ENCODE results near the gene MYO18B.
A peak's percentile ranks its signal among the peaks of the same experiment; 100 is the strongest.
"Not testable (repeated sequence)": the region's sequence is repeated elsewhere in the genome, so short reads cannot be mapped to it uniquely, and the experiment has no call there.

The MYO18B gene

DNA sequence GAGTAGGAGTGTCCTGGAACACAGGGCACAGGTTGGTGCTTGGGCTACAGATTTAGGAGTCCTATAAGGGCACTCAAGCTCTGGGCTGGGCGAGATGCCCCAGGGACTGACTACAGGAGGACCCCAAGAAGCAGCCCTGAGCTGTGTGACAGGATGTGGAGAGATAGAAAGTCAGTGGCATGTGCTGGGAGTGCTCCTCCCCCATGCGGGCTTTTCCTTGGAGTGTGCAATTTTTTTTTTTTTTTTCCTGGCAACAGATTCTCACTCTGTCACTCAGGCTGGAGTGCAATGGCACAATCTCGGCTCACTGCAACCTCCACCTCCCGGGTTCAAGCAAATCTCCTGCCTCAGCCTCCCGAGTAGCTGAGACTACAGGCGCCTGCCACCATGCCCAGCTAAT is 33.6 kb upstream of the MYO18B start:
- DNase-seq (ENCODE audit: low spot score); H2AK5ac ChIP-seq (ENCODE audit: low read depth, low read length); H3K79me1 ChIP-seq (ENCODE audit: low read depth, low read length); H3K27me3 ChIP-seq (ENCODE audit: control insufficient read depth in 3 of 3, insufficient read depth in 3 of 3, low read depth in 1 of 3, low read length in 3 of 3); H3K9ac ChIP-seq (ENCODE audit: low read depth, low read length, poor library complexity); H2BK5ac ChIP-seq (ENCODE audit: low read length); H3K18ac ChIP-seq (ENCODE audit: low read length); H4K8ac ChIP-seq (ENCODE audit: low read depth, low read length); H4K91ac ChIP-seq (ENCODE audit: low read depth, low read length, poor library complexity); H2BK15ac ChIP-seq (ENCODE audit: low read length); H2BK120ac ChIP-seq (ENCODE audit: low read depth, low read length); H3K9me3 ChIP-seq (replicated peaks in 1 of 2; ENCODE audit: control insufficient read depth in 2 of 2, insufficient read depth in 1 of 2, low read depth in 1 of 2, low read length in 2 of 2); H3K4me1 ChIP-seq (ENCODE audit: control insufficient read depth in 2 of 2, insufficient read depth in 1 of 2, low read depth in 1 of 2, low read length in 2 of 2); H2AFZ ChIP-seq (ENCODE audit: low read length); H3K27ac ChIP-seq (replicated peaks; ENCODE audit: low read length); H3K4me2 ChIP-seq (ENCODE audit: insufficient read depth, low read length, poor library complexity, severe bottlenecking); H3K4ac ChIP-seq (ENCODE audit: low read length); H3K23ac ChIP-seq (ENCODE audit: low read depth, low read length, poor library complexity): not testable (repeated sequence)
- H3K14ac ChIP-seq (ENCODE audit: low read length): peak overlapping the region; percentile 31
- peaks cover 3 to 55% of the 10 kb centered on the region in 2 donors for H3K36me3 ChIP-seq (replicated peaks in 1 of 2; ENCODE audit: control insufficient read depth in 2 of 2, insufficient read depth in 2 of 2, low read length in 2 of 2)
- H2BK12ac ChIP-seq (ENCODE audit: low read length): peak overlapping the region; percentile 84
- WGBS, 2 donors (ENCODE audit: extremely low coverage in 2 of 2, insufficient read length in 2 of 2, insufficient replicate concordance in 1 of 2): no CpG with 5 or more reads among the region's 6 CpGs
- H3K4me3 ChIP-seq (ENCODE audit: low read length in 2 of 2): peak overlapping the region in 1 of 2 donors; percentile 6

DNA sequence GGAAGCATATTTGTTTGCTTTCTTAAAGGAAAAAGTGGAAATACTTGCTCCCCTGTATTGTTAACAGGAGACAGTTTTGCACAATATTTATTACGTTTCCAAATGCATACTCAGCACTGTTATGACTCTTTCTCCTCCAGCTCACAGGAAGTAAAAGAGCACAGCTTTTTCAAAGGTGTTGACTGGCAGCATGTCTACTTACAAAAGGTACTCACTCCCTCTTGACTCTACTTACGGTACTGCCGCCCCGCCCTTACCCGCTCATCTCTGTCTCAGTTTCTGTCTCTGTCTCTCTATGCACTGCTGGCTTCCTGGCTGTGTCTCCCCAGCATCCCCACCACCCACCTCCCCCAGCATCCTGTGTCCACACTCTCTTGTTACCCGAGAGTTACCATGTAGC is 32.2 kb upstream of the MYO18B start:
- H3K4ac ChIP-seq (ENCODE audit: low read length): no peak overlapping the region

DNA sequence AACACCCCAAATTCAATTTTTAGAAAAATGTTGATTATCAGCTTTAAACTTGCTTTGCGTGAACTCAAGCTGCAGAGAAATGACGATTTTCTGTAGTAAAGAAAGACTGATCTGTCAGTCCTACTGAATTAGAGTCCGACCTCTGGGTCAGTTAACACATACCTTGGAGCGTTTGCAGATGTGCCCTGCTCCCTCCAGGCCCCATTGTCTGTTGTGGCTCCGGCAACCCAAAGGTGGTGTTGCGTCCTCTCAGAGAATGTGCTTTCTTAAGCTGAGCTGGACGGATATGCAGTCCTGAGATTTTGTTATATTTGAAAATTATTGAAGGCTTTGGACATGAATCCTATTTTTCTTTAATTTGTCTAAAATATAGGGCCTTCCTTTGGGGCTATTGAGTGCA is 31.5 kb upstream of the MYO18B start:
- Histone ChIP-seq H3K4me1 (ENCODE audit: control insufficient read depth in 2 of 2, insufficient read depth in 1 of 2, low read depth in 1 of 2, low read length in 2 of 2) (peaks cover 0 to 3% of the 10 kb centered on the region in 2 donors), H3K4me3 (ENCODE audit: low read length in 2 of 2) (no peak overlapping the region), H2AFZ (ENCODE audit: low read length) (no peak overlapping the region), H4K8ac (ENCODE audit: low read depth, low read length) (no peak overlapping the region), H3K27ac (replicated peaks; ENCODE audit: low read length) (no peak overlapping the region), H3K4me2 (ENCODE audit: insufficient read depth, low read length, poor library complexity, severe bottlenecking) (no peak overlapping the region), H4K91ac (ENCODE audit: low read depth, low read length, poor library complexity) (no peak overlapping the region), H3K18ac (ENCODE audit: low read length) (no peak overlapping the region), H3K4ac (ENCODE audit: low read length) (no peak overlapping the region), H3K9ac (ENCODE audit: low read depth, low read length, poor library complexity) (no peak overlapping the region), H3K79me1 (ENCODE audit: low read depth, low read length) (peaks cover 2% of the 10 kb centered on the region), H2BK12ac (ENCODE audit: low read length) (no peak overlapping the region), H3K9me3 (replicated peaks in 1 of 2; ENCODE audit: control insufficient read depth in 2 of 2, insufficient read depth in 1 of 2, low read depth in 1 of 2, low read length in 2 of 2) (peaks cover 0 to 1% of the 10 kb centered on the region in 2 donors), H2AK5ac (ENCODE audit: low read depth, low read length) (no peak overlapping the region), H3K36me3 (replicated peaks in 1 of 2; ENCODE audit: control insufficient read depth in 2 of 2, insufficient read depth in 2 of 2, low read length in 2 of 2) (peaks cover 8 to 55% of the 10 kb centered on the region in 2 donors), H2BK5ac (ENCODE audit: low read length) (no peak overlapping the region), H3K14ac (ENCODE audit: low read length) (no peak overlapping the region), H2BK15ac (ENCODE audit: low read length) (no peak overlapping the region), H3K27me3 (ENCODE audit: control insufficient read depth in 3 of 3, insufficient read depth in 3 of 3, low read depth in 1 of 3, low read length in 3 of 3) (no peaks in the 10 kb centered on the region), H3K23ac (ENCODE audit: low read depth, low read length, poor library complexity) (no peak overlapping the region), H2BK120ac (ENCODE audit: low read depth, low read length) (no peak overlapping the region)
- no CpG with 5 or more reads among the region's 7 CpGs for WGBS, 2 donors (ENCODE audit: extremely low coverage in 2 of 2, insufficient read length in 2 of 2, insufficient replicate concordance in 1 of 2)
- no peak for DNase-seq (ENCODE audit: low spot score)

More for the DNA sequence above, 32.2 kb upstream of the MYO18B start:
- Histone ChIP-seq H3K27ac (replicated peaks; ENCODE audit: low read length) (no peak overlapping the region), H2BK12ac (ENCODE audit: low read length) (no peak overlapping the region), H4K8ac (ENCODE audit: low read depth, low read length) (no peak overlapping the region), H4K91ac (ENCODE audit: low read depth, low read length, poor library complexity) (no peak overlapping the region), H3K18ac (ENCODE audit: low read length) (no peak overlapping the region), H3K14ac (ENCODE audit: low read length) (no peak overlapping the region), H3K4me2 (ENCODE audit: insufficient read depth, low read length, poor library complexity, severe bottlenecking) (no peak overlapping the region), H3K4me1 (ENCODE audit: control insufficient read depth in 2 of 2, insufficient read depth in 1 of 2, low read depth in 1 of 2, low read length in 2 of 2) (peaks cover 0 to 3% of the 10 kb centered on the region in 2 donors), H2BK15ac (ENCODE audit: low read length) (no peak overlapping the region), H3K27me3 (ENCODE audit: control insufficient read depth in 3 of 3, insufficient read depth in 3 of 3, low read depth in 1 of 3, low read length in 3 of 3) (no peaks in the 10 kb centered on the region), H3K4me3 (ENCODE audit: low read length in 2 of 2) (no peak overlapping the region), H3K9ac (ENCODE audit: low read depth, low read length, poor library complexity) (no peak overlapping the region), H3K9me3 (replicated peaks in 1 of 2; ENCODE audit: control insufficient read depth in 2 of 2, insufficient read depth in 1 of 2, low read depth in 1 of 2, low read length in 2 of 2) (peaks cover 0 to 1% of the 10 kb centered on the region in 2 donors), H2BK120ac (ENCODE audit: low read depth, low read length) (no peak overlapping the region), H2BK5ac (ENCODE audit: low read length) (no peak overlapping the region), H3K23ac (ENCODE audit: low read depth, low read length, poor library complexity) (no peak overlapping the region), H2AFZ (ENCODE audit: low read length) (no peak overlapping the region), H3K36me3 (replicated peaks in 1 of 2; ENCODE audit: control insufficient read depth in 2 of 2, insufficient read depth in 2 of 2, low read length in 2 of 2) (peaks cover 8 to 58% of the 10 kb centered on the region in 2 donors), H3K79me1 (ENCODE audit: low read depth, low read length) (peaks cover 2% of the 10 kb centered on the region), H2AK5ac (ENCODE audit: low read depth, low read length) (no peak overlapping the region)
- DNase-seq (ENCODE audit: low spot score): no peak
- no CpG with 5 or more reads among the region's 6 CpGs for WGBS, 2 donors (ENCODE audit: extremely low coverage in 2 of 2, insufficient read length in 2 of 2, insufficient replicate concordance in 1 of 2)

DNA sequence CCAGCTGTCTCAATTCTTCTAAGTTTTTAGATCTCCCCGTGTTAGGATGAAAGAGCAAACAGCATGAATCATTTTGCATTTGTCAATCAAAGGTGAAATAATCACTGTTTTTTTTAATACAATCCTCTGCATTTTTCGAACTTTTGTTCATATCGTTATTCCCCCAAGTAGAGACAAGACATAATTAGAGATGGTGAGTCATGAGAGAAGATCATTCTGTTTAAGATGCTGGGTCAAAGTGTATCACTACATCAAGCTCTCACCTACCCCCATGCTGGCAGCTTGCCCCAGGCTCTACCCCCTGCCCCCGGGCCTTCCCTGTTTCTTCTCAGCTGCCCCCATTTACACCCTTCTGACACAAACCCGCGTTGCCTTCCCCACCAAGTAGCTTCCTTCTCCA is 30.5 kb upstream of the MYO18B start:
- H2BK120ac ChIP-seq (ENCODE audit: low read depth, low read length): no peak overlapping the region
- no peak overlapping the region for H2BK12ac ChIP-seq (ENCODE audit: low read length)
- H3K9me3 ChIP-seq (replicated peaks in 1 of 2; ENCODE audit: control insufficient read depth in 2 of 2, insufficient read depth in 1 of 2, low read depth in 1 of 2, low read length in 2 of 2): peaks cover 0 to 1% of the 10 kb centered on the region in 2 donors
- WGBS, 2 donors (ENCODE audit: extremely low coverage in 2 of 2, insufficient read length in 2 of 2, insufficient replicate concordance in 1 of 2): no CpG with 5 or more reads among the region's 6 CpGs
- H3K18ac ChIP-seq (ENCODE audit: low read length): no peak overlapping the region
- H2BK15ac ChIP-seq (ENCODE audit: low read length): no peak overlapping the region
- no peaks in the 10 kb centered on the region for H3K27me3 ChIP-seq (ENCODE audit: control insufficient read depth in 3 of 3, insufficient read depth in 3 of 3, low read depth in 1 of 3, low read length in 3 of 3)
- H3K4me1 ChIP-seq (ENCODE audit: control insufficient read depth in 2 of 2, insufficient read depth in 1 of 2, low read depth in 1 of 2, low read length in 2 of 2): peaks cover 0 to 3% of the 10 kb centered on the region in 2 donors
- H3K4me2 ChIP-seq (ENCODE audit: insufficient read depth, low read length, poor library complexity, severe bottlenecking): no peak overlapping the region
- no peak overlapping the region for H3K27ac ChIP-seq (replicated peaks; ENCODE audit: low read length)
- H4K91ac ChIP-seq (ENCODE audit: low read depth, low read length, poor library complexity): no peak overlapping the region
- H3K36me3 ChIP-seq (replicated peaks in 1 of 2; ENCODE audit: control insufficient read depth in 2 of 2, insufficient read depth in 2 of 2, low read length in 2 of 2): peaks cover 8 to 53% of the 10 kb centered on the region in 2 donors
- H3K9ac ChIP-seq (ENCODE audit: low read depth, low read length, poor library complexity): no peak overlapping the region
- no peak overlapping the region for H3K14ac ChIP-seq (ENCODE audit: low read length)
- no peak overlapping the region for H2AK5ac ChIP-seq (ENCODE audit: low read depth, low read length)
- H3K4me3 ChIP-seq (ENCODE audit: low read length in 2 of 2): no peak overlapping the region
- H3K79me1 ChIP-seq (ENCODE audit: low read depth, low read length): peaks cover 2% of the 10 kb centered on the region
- no peak for DNase-seq (ENCODE audit: low spot score)
- H4K8ac ChIP-seq (ENCODE audit: low read depth, low read length): no peak overlapping the region
- H2AFZ ChIP-seq (ENCODE audit: low read length): no peak overlapping the region
- no peak overlapping the region for H3K23ac ChIP-seq (ENCODE audit: low read depth, low read length, poor library complexity)
- no peak overlapping the region for H2BK5ac ChIP-seq (ENCODE audit: low read length)
- no peak overlapping the region for H3K4ac ChIP-seq (ENCODE audit: low read length)

All from neuronal stem cell (in vitro differentiated cells).